Pancreas (tissue), 10 donors: ENCODE data around the gene RAD51B. TPM values are rescaled to one million over a fixed set of nuclear protein-coding genes. Genes with fewer than 3 reads are reported as not detected.

ENCODE experiments used
- ATAC-seq, 4 donors: fragments of 200-7000 bp; cut with Tn5 transposase; one replicate each; pipeline versions ENCODE4 v1.8.0 to v1.9.1; 2020; ENCODE audit warnings: mild to moderate bottlenecking in 4 of 4, moderate library complexity in 4 of 4
- DNase-seq, 6 donors: peaks; one replicate each; pipeline ENCODE4 v3.0.0-alpha.2; 2020
- FAIRE-seq: peaks from 2 replicates; lab custom pipeline; 2012; peaks lifted over from hg19 to GRCh38; lab: Jason Lieb, UNC
- H3K27ac ChIP-seq, 4 donors: fragments of 200-600 bp; sonication (generic); 1 replicate in 3 of 4; 2 replicates in 1 of 4; pipeline versions ENCODE4 v1.5.0 to v1.8.0; 2020
- H3K27me3 ChIP-seq, 4 donors: fragments of 200-600 bp; one replicate each; pipeline ENCODE4 v1.8.0; 2021
- H3K36me3 ChIP-seq, 3 donors: fragments of 200-600 bp; sonication (generic) in 1 of 3; one replicate each; pipeline versions ENCODE4 v1.5.0 to v1.8.0; 2020 to 2021
- H3K4me1 ChIP-seq, 3 donors: fragments of 200-600 bp; one replicate each; pipeline ENCODE4 v1.8.0; 2021
- H3K4me3 ChIP-seq, 4 donors: fragments of 200-600 bp; sonication (generic) in 2 of 4; one replicate each; pipeline versions ENCODE4 v1.5.0 to v1.8.0; 2020 to 2021
- H3K9me3 ChIP-seq, 4 donors: fragments of 200-600 bp; one replicate each; pipeline ENCODE4 v1.8.0; 2021
- WGBS, 2 donors: extraction: QIAGEN DNeasy Blood & Tissue Kit; methylation state at CpG; one replicate each; pipeline ENCODE4 v1.1.7; 2013; 5-methylcytosine and 5-hydroxymethylcytosine counted together
- intact Hi-C, 3 donors: fragments of 100-400 bp; cut with DNase I; formaldehyde crosslinking; loops; one replicate each; pipeline versions ENCODE4 v1.11.1 to v1.14.2; 2022
- polyA plus RNA-seq, 2 donors: library from polyadenylated mRNA; stranded (reverse); fragments of 200-250 nt; gene quantifications; one replicate each; pipeline ENCODE4 v1.2.3, GENCODE V29; 2013
- total RNA-seq, 6 donors: library from RNA; stranded (reverse); fragmentation: NEBNext Ultra II Directional in 4 of 6; extraction: Animal tissue kit (Norgen Biotek cat#: 25700) in 4 of 6; gene quantifications; one replicate each; pipeline versions ENCODE4 v1.2.1 to v1.2.4, GENCODE V29; 2021 to 2023
- TF ChIP-seq, protein P1 (sequence below), 4 donors: fragments of 200-600 bp; sonication (generic) in 3 of 4; IDR thresholded peaks; one replicate each; pipeline versions ENCODE4 v1.5.0 to v1.8.0; 2021; ENCODE audit warnings: antibody characterized with exemption in 4 of 4
- donor health status: healthy with polysubstance abuse.
- donor health status: DM: no; HTN: no; CAD: no; lungs with moderate emphysema.
- donor health status: DM: no; HTN: no; CAD: no.
- donor health status: control.
- donor health status: control.
- donor health status: Bipolar disorder and iron deficiency.
- donor health status: DM: yes; HTN: yes; CAD: no.
- donor health status: DM: no; HTN: no; CAD: no.
- donor health status: DM: no; HTN: no; CAD: no.
- donor health status: DM: yes; HTN: yes; CAD: no.

The RAD51B gene
- total and polyA plus RNA-seq, 8 donors = 1.1 to 17.3 (median 5.8) TPM

DNA sequence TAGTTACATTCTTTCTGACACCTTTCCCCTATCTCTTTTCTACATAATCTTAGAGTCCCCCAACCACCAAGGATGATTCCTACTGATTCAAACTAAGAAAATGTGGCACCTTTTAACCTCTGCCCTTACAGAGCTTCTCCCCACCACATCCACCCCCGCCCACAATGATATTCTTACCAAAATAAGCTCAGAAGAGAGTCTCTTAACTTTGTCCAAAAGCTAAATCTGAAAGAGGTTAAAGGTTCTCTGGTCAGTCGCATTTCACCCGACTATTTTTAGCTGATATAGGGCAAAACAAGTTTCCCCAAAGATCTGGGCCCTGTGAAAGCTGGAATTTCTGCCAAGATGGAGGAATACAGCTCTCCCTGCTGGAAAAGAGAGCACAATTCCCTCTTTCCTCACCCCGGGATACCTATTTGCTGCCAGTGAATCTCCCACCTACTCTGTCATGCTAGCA, 844.7 kb downstream of the RAD51B start:
- DNase-seq = peak in 2 of 6 donors; percentile 2 to 8
- WGBS, 2 donors = 81 to 83% methylated on average over 4 of the region's 4 CpGs
- TF ChIP-seq, protein P1, sequence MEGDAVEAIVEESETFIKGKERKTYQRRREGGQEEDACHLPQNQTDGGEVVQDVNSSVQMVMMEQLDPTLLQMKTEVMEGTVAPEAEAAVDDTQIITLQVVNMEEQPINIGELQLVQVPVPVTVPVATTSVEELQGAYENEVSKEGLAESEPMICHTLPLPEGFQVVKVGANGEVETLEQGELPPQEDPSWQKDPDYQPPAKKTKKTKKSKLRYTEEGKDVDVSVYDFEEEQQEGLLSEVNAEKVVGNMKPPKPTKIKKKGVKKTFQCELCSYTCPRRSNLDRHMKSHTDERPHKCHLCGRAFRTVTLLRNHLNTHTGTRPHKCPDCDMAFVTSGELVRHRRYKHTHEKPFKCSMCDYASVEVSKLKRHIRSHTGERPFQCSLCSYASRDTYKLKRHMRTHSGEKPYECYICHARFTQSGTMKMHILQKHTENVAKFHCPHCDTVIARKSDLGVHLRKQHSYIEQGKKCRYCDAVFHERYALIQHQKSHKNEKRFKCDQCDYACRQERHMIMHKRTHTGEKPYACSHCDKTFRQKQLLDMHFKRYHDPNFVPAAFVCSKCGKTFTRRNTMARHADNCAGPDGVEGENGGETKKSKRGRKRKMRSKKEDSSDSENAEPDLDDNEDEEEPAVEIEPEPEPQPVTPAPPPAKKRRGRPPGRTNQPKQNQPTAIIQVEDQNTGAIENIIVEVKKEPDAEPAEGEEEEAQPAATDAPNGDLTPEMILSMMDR (IDR thresholded peaks at IDR 0.05) = no peak
- Histone ChIP-seq H3K27ac (no peak overlapping the region), H3K27me3 (no peaks in the 10 kb centered on the region), H3K4me3 (no peak overlapping the region), H3K4me1 (peaks cover 5 to 24% (median 14%) of the 10 kb centered on the region in 3 donors), H3K9me3 (no peaks in the 10 kb centered on the region), H3K36me3 (no peaks in the 10 kb centered on the region)
- ATAC-seq = no peak
- intact Hi-C loops = no loop called here
- FAIRE-seq = no peak

DNA sequence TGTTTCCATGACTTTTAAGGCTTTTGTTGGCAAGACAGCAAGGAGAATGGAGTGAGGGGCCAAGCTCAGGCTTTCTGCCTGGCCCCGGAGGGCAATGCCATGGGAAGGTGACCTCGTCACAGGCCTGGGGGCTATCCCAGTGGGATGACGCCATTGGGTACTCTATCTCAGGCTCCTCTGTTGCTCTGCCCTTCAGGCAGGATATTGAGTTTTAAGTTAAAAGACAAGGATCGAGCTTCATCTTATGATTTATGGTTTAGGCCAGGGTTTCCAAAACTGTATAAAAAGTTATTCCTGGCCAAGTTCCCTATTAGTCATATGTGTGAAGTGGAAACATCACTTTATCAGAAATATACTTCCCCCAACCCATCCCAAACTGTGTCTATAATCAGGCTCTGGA, 845.6 kb downstream of the RAD51B start:
- peak in 2 of 6 donors; percentile 4 to 12 for DNase-seq
- Histone ChIP-seq H3K36me3 (no peaks in the 10 kb centered on the region), H3K27ac (peak overlapping the region in 1 of 4 donors; percentile 73), H3K4me3 (no peak overlapping the region), H3K27me3 (no peaks in the 10 kb centered on the region), H3K4me1 (peaks cover 10 to 30% (median 14%) of the 10 kb centered on the region in 3 donors), H3K9me3 (no peaks in the 10 kb centered on the region)
- intact Hi-C loops = no loop called here
- no peak for ATAC-seq
- FAIRE-seq = no peak
- WGBS, 2 donors = 75 to 99% methylated on average over 4 of the region's 4 CpGs
- TF ChIP-seq, protein P1 (IDR thresholded peaks at IDR 0.05) = no peak

DNA sequence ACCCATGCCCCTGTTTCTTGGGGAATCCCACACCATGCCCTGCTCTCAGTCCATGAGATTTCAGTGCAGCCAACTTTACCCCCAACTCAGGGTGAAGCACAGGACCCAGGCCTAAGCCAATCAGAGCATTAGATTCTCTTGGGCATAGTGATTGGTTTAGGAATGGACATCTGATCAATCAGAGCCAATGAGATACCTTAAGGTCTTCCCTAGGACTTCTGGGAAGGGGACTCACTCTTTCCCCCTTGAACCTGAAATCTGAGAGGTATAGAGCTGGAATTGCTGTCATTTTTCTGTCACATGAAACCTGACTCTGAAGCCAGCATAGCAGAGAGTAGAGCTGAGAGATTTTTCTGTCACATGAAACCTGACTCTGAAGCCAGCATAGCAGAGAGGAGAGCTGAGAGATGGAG, 846.2 kb downstream of the RAD51B start:
- Histone ChIP-seq H3K9me3 (no peaks in the 10 kb centered on the region), H3K4me1 (peaks cover 14 to 36% (median 14%) of the 10 kb centered on the region in 3 donors)
- intact Hi-C loops = no loop called here

DNA sequence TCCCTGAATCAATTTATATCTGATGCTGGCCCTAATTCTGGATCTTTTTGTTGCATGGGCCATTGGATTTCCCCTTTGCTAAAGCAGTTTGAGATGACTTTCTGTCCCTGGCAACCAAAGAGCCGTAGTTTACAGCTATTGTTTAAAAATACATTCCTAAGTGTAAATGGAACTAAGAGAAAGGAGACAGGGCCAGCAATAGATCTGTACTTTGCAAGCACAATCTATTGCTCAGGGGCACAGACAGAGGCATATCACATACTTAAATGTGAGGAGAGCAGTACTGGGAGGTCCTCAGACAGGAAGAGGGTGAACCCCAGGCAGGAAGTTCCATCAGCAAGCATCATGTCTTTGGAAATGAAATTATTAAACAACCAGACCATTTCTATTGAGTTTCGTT, 846.7 kb downstream of the RAD51B start:
- DNase-seq (peak in 1 of 6 donors; percentile 1), ATAC-seq (no peak), FAIRE-seq (no peak)
- no peaks in the 10 kb centered on the region for H3K36me3 ChIP-seq
- H3K4me1 ChIP-seq = peaks cover 14 to 37% (median 14%) of the 10 kb centered on the region in 3 donors
- intact Hi-C loops = no loop called here
- H3K27me3 ChIP-seq = no peaks in the 10 kb centered on the region
- WGBS, 2 donors = 83% methylated on average over 2 of the region's 2 CpGs
- peak overlapping the region in 2 of 4 donors; percentile 30 to 73 for H3K27ac ChIP-seq
- H3K9me3 ChIP-seq = no peaks in the 10 kb centered on the region
- TF ChIP-seq, protein P1 (IDR thresholded peaks at IDR 0.05) = no peak
- H3K4me3 ChIP-seq = no peak overlapping the region

More for the DNA sequence above, 846.2 kb downstream of the RAD51B start:
- Histone ChIP-seq H3K4me3 (no peak overlapping the region), H3K27ac (peak overlapping the region in 2 of 4 donors; percentile 30 to 73), H3K27me3 (no peaks in the 10 kb centered on the region), H3K36me3 (no peaks in the 10 kb centered on the region)
- ATAC-seq (no peak), DNase-seq (no peak), FAIRE-seq (no peak)
- TF ChIP-seq, protein P1 (IDR thresholded peaks at IDR 0.05) = no peak

- ATAC-seq (no peak), FAIRE-seq (no peak), DNase-seq (peak in 1 of 6 donors; percentile 9)
- 85 to 86% methylated on average over 5 of the region's 5 CpGs for WGBS, 2 donors
- Histone ChIP-seq H3K4me1 (peaks cover 15 to 43% (median 16%) of the 10 kb centered on the region in 3 donors), H3K27ac (peak overlapping the region in 2 of 4 donors; percentile 68 to 73), H3K36me3 (no peaks in the 10 kb centered on the region), H3K27me3 (no peaks in the 10 kb centered on the region), H3K4me3 (no peak overlapping the region), H3K9me3 (no peaks in the 10 kb centered on the region)
- intact Hi-C loops = no loop called here
- TF ChIP-seq, protein P1 (IDR thresholded peaks at IDR 0.05) = no peak
These were observed 847.3 kb downstream of the RAD51B start for GRCh38 chr14:68666899-68667298.
